IMR-90 (cell line): Measurements from ENCODE around the gene ZDBF2. TPM values are rescaled to one million over a fixed set of nuclear protein-coding genes. Genes with fewer than 3 reads are reported as not detected.

ENCODE experiments used
- ATAC-seq: fragments of 200-7000 bp; cut with Tn5 transposase; 2 replicates; pipeline ENCODE4 v1.9.1; 2020; ENCODE audit warnings: low read depth, mild to moderate bottlenecking, moderate library complexity
- BruUV-seq: library from RNA; stranded (reverse); fragments of 400-500 nt; replicated peaks from 2 replicates; lab custom pipeline; 2021; lab: Mats Ljungman, UMichigan
- CTCF ChIA-PET: fragments of 300-600 bp; formaldehyde crosslinking; extraction: SDS; loops from one replicate; lab custom pipeline; 2021; ENCODE audit warnings: antibody characterized with exemption; lab: Yijun Ruan, JAX
- POLR2A ChIA-PET: fragments of 300-600 bp; sonication (Branson Sonifier 250); formaldehyde crosslinking; loops from one replicate; lab custom pipeline; 2022; ENCODE audit warnings: antibody characterized with exemption; ENCODE audit not compliant: unreplicated experiment; lab: Charles Lee
- DNase-seq: peaks from one replicate; pipeline ENCODE4 v3.0.0; 2013
- H2AFZ ChIP-seq: replicated peaks from 2 replicates; pipeline ENCODE3; 2013; ENCODE audit warnings: low read length, mild to moderate bottlenecking; ENCODE audit not compliant: poor library complexity
- H2AK5ac ChIP-seq: 2 replicates; pipeline ENCODE4 v1.6.1; 2013; ENCODE audit warnings: low read depth, low read length, inconsistent platforms
- H2AK9ac ChIP-seq: replicated peaks from 2 replicates; pipeline ENCODE3; 2013; ENCODE audit warnings: mild to moderate bottlenecking, low read depth, low read length, moderate library complexity; ENCODE audit not compliant: poor library complexity
- H2BK120ac ChIP-seq: 2 replicates; pipeline ENCODE4 v1.6.1; 2013; ENCODE audit warnings: low read depth, low read length, inconsistent platforms
- H2BK15ac ChIP-seq: 3 replicates; pipeline ENCODE4 v1.6.1; 2013; ENCODE audit warnings: low read depth, low read length, inconsistent platforms
- H2BK20ac ChIP-seq: 2 replicates; pipeline ENCODE4 v1.6.1; 2013; ENCODE audit warnings: low read depth, mild to moderate bottlenecking, inconsistent platforms, low read length, moderate library complexity
- H2BK5ac ChIP-seq: 2 replicates; pipeline ENCODE4 v1.6.1; 2013; ENCODE audit warnings: mild to moderate bottlenecking, low read depth, low read length, inconsistent platforms; ENCODE audit not compliant: poor library complexity, severe bottlenecking
- H3K14ac ChIP-seq: replicated peaks from 2 replicates; pipeline ENCODE4 v1.6.1; 2013; ENCODE audit warnings: low read depth, low read length, inconsistent platforms
- H3K18ac ChIP-seq: 2 replicates; pipeline ENCODE4 v1.6.1; 2013; ENCODE audit warnings: low read depth, low read length, control low read depth
- H3K23ac ChIP-seq: 2 replicates; pipeline ENCODE4 v1.6.1; 2013; ENCODE audit warnings: low read depth, low read length, inconsistent platforms
- H3K27ac ChIP-seq: 2 replicates; pipeline ENCODE4 v1.5.1; 2013; ENCODE audit warnings: mild to moderate bottlenecking, control low read depth, low read length; ENCODE audit not compliant: insufficient read depth
- H3K27me3 ChIP-seq: 2 replicates; pipeline ENCODE4 v1.6.1; 2013; ENCODE audit warnings: low read length; ENCODE audit not compliant: control insufficient read depth, insufficient read depth
- H3K36me3 ChIP-seq: 2 replicates; pipeline ENCODE4 v1.6.1; 2013; ENCODE audit warnings: low read length, mixed read lengths; ENCODE audit not compliant: control insufficient read depth, insufficient read depth
- H3K4ac ChIP-seq: 2 replicates; pipeline ENCODE4 v1.6.1; 2013; ENCODE audit warnings: low read depth, low read length, inconsistent platforms
- H3K4me1 ChIP-seq: 2 replicates; pipeline ENCODE4 v1.6.1; 2013; ENCODE audit warnings: low read length, mixed read lengths; ENCODE audit not compliant: control insufficient read depth, insufficient read depth
- H3K4me2 ChIP-seq: 2 replicates; pipeline ENCODE4 v1.6.1; 2013; ENCODE audit warnings: low read depth, mild to moderate bottlenecking, control low read depth, low read length, moderate library complexity
- H3K4me3 ChIP-seq: 2 replicates; pipeline ENCODE4 v1.5.1; 2013; ENCODE audit warnings: low read depth, mild to moderate bottlenecking, control low read depth, low read length, moderate library complexity; ENCODE audit not compliant: insufficient read depth
- H3K56ac ChIP-seq: 2 replicates; pipeline ENCODE4 v1.6.1; 2013; ENCODE audit warnings: low read length, inconsistent platforms; ENCODE audit not compliant: insufficient read depth; ENCODE audit errors: extremely low read depth
- H3K79me1 ChIP-seq, 2 experiments: 2 replicates each; pipeline ENCODE4 v1.6.1; 2013; ENCODE audit warnings: low read length in 2 of 2, inconsistent platforms in 1 of 2, low read depth in 1 of 2
- H3K9ac ChIP-seq: 2 replicates; pipeline ENCODE4 v1.6.1; 2013; ENCODE audit warnings: low read depth, low read length, control low read depth
- H3K9me1 ChIP-seq: 2 replicates; pipeline ENCODE4 v1.6.1; 2013; ENCODE audit warnings: low read length, inconsistent platforms; ENCODE audit not compliant: insufficient read depth
- H3K9me3 ChIP-seq: 2 replicates; pipeline ENCODE4 v1.6.1; 2013; ENCODE audit warnings: low read length; ENCODE audit not compliant: control insufficient read depth, insufficient read depth
- H4K20me1 ChIP-seq: 2 replicates; pipeline ENCODE4 v1.6.1; 2013; ENCODE audit warnings: low read length, inconsistent platforms; ENCODE audit not compliant: insufficient read depth
- H4K5ac ChIP-seq: 2 replicates; pipeline ENCODE4 v1.6.1; 2013; ENCODE audit warnings: mild to moderate bottlenecking, low read depth, low read length, control low read depth
- H4K8ac ChIP-seq, 2 experiments: 2 replicates each; pipeline ENCODE4 v1.6.1; 2013; ENCODE audit warnings: low read depth in 2 of 2, low read length in 2 of 2, control low read depth in 1 of 2, inconsistent platforms in 1 of 2
- H4K91ac ChIP-seq: 2 replicates; pipeline ENCODE4 v1.6.1; 2013; ENCODE audit warnings: low read depth, low read length, inconsistent platforms; ENCODE audit not compliant: insufficient read depth
- FOS ChIP-seq: fragments of 150-350 bp; IDR thresholded peaks from 2 replicates; pipeline ENCODE4 v1.6.1; 2016; ENCODE audit warnings: low read depth, low read length
- WGBS, 2 experiments: methylation state at CpG; one replicate each; pipeline versions ENCODE4 v1.1.5 to v1.1.7; 2013; ENCODE audit warnings: missing lambda C conversion rate in 2 of 2; ENCODE audit not compliant: insufficient read length in 1 of 2; ENCODE audit errors: extremely low coverage in 2 of 2; 5-methylcytosine and 5-hydroxymethylcytosine counted together
- dilution Hi-C: fragments of 300-500 bp; cut with HindIII; formaldehyde crosslinking; loops from one replicate; pipeline ENCODE4 v1.14.3; 2018; ENCODE audit warnings: low sequenced_read_pairs; ENCODE audit not compliant: unreplicated experiment
- in situ Hi-C: fragments of 300-500 bp; cut with MboI; formaldehyde crosslinking; loops from 3 replicates; pipeline ENCODE4 v1.14.3; 2019; ENCODE audit warnings: low sequenced_read_pairs, inconsistent platforms, mixed read lengths
- intact Hi-C: fragments of 100-400 bp; cut with micrococcal nuclease; formaldehyde crosslinking; loops from 2 replicates; pipeline ENCODE4 v1.10.0; 2022
- polyA plus RNA-seq, 3 experiments: library from polyadenylated mRNA; depleted of rRNA; stranded (reverse); fragments of >200 nt; gene quantifications; 2 replicates each; pipeline ENCODE4 v1.2.3, GENCODE V29; 2012; ENCODE audit warnings: low replicate concordance in 1 of 3
- total RNA-seq: library from RNA; depleted of rRNA; stranded (reverse); fragments of >200 nt; gene quantifications from 2 replicates; pipeline ENCODE4 v1.2.3, GENCODE V29; 2012

ZDBF2 gene
- total and polyA plus RNA-seq, 2 of the 4 experiments (the other 2 are of a cell fraction): 1.9 to 10.2 TPM

DNA sequence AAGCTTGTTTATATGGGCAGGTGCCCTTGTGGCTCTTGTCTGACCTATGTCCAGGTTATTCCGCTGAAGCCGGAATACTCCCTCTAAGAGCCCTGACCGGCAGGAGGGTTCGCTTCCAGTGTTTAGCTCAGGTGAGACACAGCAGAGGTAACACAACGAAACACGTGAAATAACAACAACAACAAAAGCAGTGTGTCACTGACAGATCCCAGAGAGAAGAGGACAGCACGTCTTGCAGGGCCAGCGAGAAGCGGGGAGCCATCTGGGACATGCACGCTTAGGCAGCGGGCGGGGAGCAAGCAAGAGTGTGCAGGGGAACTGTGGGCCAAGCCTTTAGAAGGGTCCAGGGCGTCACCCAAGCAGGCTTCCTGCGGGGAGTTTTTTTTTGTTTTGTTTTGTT is 17.1 kb upstream of the ZDBF2 start:
- H2AK5ac ChIP-seq: no peak overlapping the region
- ATAC-seq (no peak), DNase-seq (no peak)
- H2AK9ac ChIP-seq: no peak overlapping the region
- in situ Hi-C loops: no loop called here
- no peak overlapping the region for H4K5ac ChIP-seq
- no peak overlapping the region for H3K56ac ChIP-seq
- BruUV-seq: no TSS peak
- peaks cover 46% of the 10 kb centered on the region for H3K27me3 ChIP-seq
- ChIA-PET POLR2A (no interaction called here), CTCF (interaction anchor here (0.6 kb wide), 1 partner anchor 161 kb away, joined by 3 read pairs; no protein-coding TSS in a partner anchor)
- H2AFZ ChIP-seq: peak overlapping the region; percentile 45
- no peak overlapping the region for H3K14ac ChIP-seq
- dilution Hi-C loops: no loop called here
- H2BK120ac ChIP-seq: no peak overlapping the region
- no peak overlapping the region for H4K8ac ChIP-seq
- H4K20me1 ChIP-seq: no peaks in the 10 kb centered on the region
- H3K4me2 ChIP-seq: no peak overlapping the region
- 47% methylated on average over 8 of the region's 14 CpGs; no CpG with 5 or more reads in 1 of the 2 experiments for whole genome bisulfite sequencing, 2 experiments
- H3K18ac ChIP-seq: no peak overlapping the region
- no peak for TF ChIP-seq FOS
- H3K9me1 ChIP-seq: no peaks in the 10 kb centered on the region
- H4K91ac ChIP-seq: no peak overlapping the region
- no peak overlapping the region for H3K27ac ChIP-seq
- no peaks in the 10 kb centered on the region for H3K36me3 ChIP-seq
- H2BK5ac ChIP-seq: no peak overlapping the region
- H2BK20ac ChIP-seq: no peak overlapping the region
- no peaks in the 10 kb centered on the region for H3K9me3 ChIP-seq
- H3K4me1 ChIP-seq: no peaks in the 10 kb centered on the region
- no peak overlapping the region for H3K23ac ChIP-seq
- H3K79me1 ChIP-seq: no peaks in the 10 kb centered on the region
- no peak overlapping the region for H3K4me3 ChIP-seq
- H2BK15ac ChIP-seq: no peak overlapping the region
- H3K4ac ChIP-seq: no peak overlapping the region
- H3K9ac ChIP-seq: no peak overlapping the region
- intact Hi-C loops: no loop called here
